Small intestine (tissue), 16 donors: ENCODE results near the gene APOL2. TPM values are rescaled to one million over a fixed set of nuclear protein-coding genes. Genes with fewer than 3 reads are reported as not detected.

Experiments
- DNase-seq, 2 donors: peaks; one replicate each; pipeline versions ENCODE4 v3.0.0 to v3.0.0-alpha.2; 2013
- FAIRE-seq: peaks from 2 replicates; lab custom pipeline; 2012; peaks lifted over from hg19 to GRCh38; lab: Jason Lieb, UNC
- H3K27ac ChIP-seq, 3 donors: one replicate each; pipeline ENCODE4 v1.5.1; 2013; ENCODE audit warnings: low read length in 2 of 3, mild to moderate bottlenecking in 2 of 3, control low read depth in 1 of 3, inconsistent platforms in 1 of 3, low read depth in 1 of 3, moderate library complexity in 1 of 3
- H3K27me3 ChIP-seq, 3 donors: one replicate each; pipeline ENCODE4 v1.6.1; 2013; ENCODE audit warnings: low read length in 3 of 3, inconsistent platforms in 1 of 3; ENCODE audit not compliant: control insufficient read depth in 3 of 3, insufficient read depth in 3 of 3
- H3K36me3 ChIP-seq, 3 donors: one replicate each; pipeline ENCODE4 v1.6.1; 2013; ENCODE audit warnings: low read length in 3 of 3, inconsistent platforms in 1 of 3, low read depth in 1 of 3, mild to moderate bottlenecking in 1 of 3, moderate library complexity in 1 of 3; ENCODE audit not compliant: control insufficient read depth in 3 of 3, insufficient read depth in 2 of 3
- H3K4me1 ChIP-seq, 3 donors: one replicate each; pipeline ENCODE4 v1.6.1; 2013; ENCODE audit warnings: low read length in 2 of 3, inconsistent platforms in 1 of 3, low read depth in 1 of 3, mild to moderate bottlenecking in 1 of 3, moderate library complexity in 1 of 3; ENCODE audit not compliant: control insufficient read depth in 3 of 3, insufficient read depth in 2 of 3
- H3K4me3 ChIP-seq, 3 donors: one replicate each; pipeline ENCODE4 v1.5.1; 2013; ENCODE audit warnings: low read length in 3 of 3, control low read depth in 1 of 3, inconsistent platforms in 1 of 3, low read depth in 1 of 3, mild to moderate bottlenecking in 1 of 3, moderate library complexity in 1 of 3
- H3K9me3 ChIP-seq, 2 donors: one replicate each; pipeline ENCODE4 v1.6.1; 2013; ENCODE audit warnings: low read depth in 1 of 2, low read length in 1 of 2; ENCODE audit not compliant: control insufficient read depth in 2 of 2, insufficient read depth in 1 of 2
- WGBS, 3 donors: extraction: QIAGEN DNeasy Blood & Tissue Kit; methylation state at CpG; one replicate each; pipeline ENCODE4 v1.1.7; 2013; 5-methylcytosine and 5-hydroxymethylcytosine counted together
- long read RNA-seq, 10 donors: transcript quantifications; one replicate each; lab custom pipeline, GENCODE V29; 2026
- polyA plus RNA-seq, 4 donors: library from polyadenylated mRNA; stranded (reverse) in 3 of 4; unstranded in 1 of 4; fragments of 200-250 nt in 3 of 4; fragments of 120-200 nt in 1 of 4; gene quantifications; one replicate each; pipeline versions ENCODE4 v1.2.1 to v1.2.3, GENCODE V29; 2013
- donor health status: healthy with polysubstance abuse.
- donor health status: control.
- donor health status: control.
- donor health status: Bipolar disorder and iron deficiency.
- donor health status: healthy.

Gene APOL2
- polyA plus RNA-seq = 10 to 100 TPM; 19.0 to 68.4 (median 30.1) TPM
- long read RNA-seq, donor 1, transcript APOL2-202 (5 exons, 2,551 nt) = major isoform, 6 of 15 reads
- long read RNA-seq, donor 1, partial matches to known transcripts = 8 of 15 reads
- long read RNA-seq, donor 1, other reads (novel, unspliced or antisense) = 0 of 15 reads
- long read RNA-seq, donor 2, partial matches to known transcripts = 0 of 2 reads
- long read RNA-seq, donor 2, other reads (novel, unspliced or antisense) = 0 of 2 reads
- long read RNA-seq, donor 3, partial matches to known transcripts = 0 of 2 reads
- long read RNA-seq, donor 3, other reads (novel, unspliced or antisense) = 0 of 2 reads
- long read RNA-seq, donor 4 = 0 reads
- long read RNA-seq, donor 5 = 0 reads
- long read RNA-seq, donor 6, partial matches to known transcripts = 0 of 3 reads
- long read RNA-seq, donor 6, other reads (novel, unspliced or antisense) = 0 of 3 reads
- long read RNA-seq, donor 7, transcript APOL2-202 (5 exons, 2,551 nt) = major isoform, 9 of 10 reads
- long read RNA-seq, donor 7, partial matches to known transcripts = 0 of 10 reads
- long read RNA-seq, donor 7, other reads (novel, unspliced or antisense) = 0 of 10 reads
- long read RNA-seq, donor 8 = 0 reads
- long read RNA-seq, donor 9, partial matches to known transcripts = 0 of 1 reads
- long read RNA-seq, donor 9, other reads (novel, unspliced or antisense) = 0 of 1 reads
- long read RNA-seq, donor 10, partial matches to known transcripts = 0 of 2 reads
- long read RNA-seq, donor 10, other reads (novel, unspliced or antisense) = 0 of 2 reads

- peaks cover 8 to 29% (median 17%) of the 10 kb centered on the region in 3 donors for H3K4me1 ChIP-seq
- peaks cover 0 to 4% of the 10 kb centered on the region in 2 donors for H3K9me3 ChIP-seq
- peaks cover 0 to 11% (median 0%) of the 10 kb centered on the region in 3 donors for H3K36me3 ChIP-seq
- DNase-seq (peak; percentile 95 to 97), FAIRE-seq (no peak)
- WGBS, 3 donors = 12 to 18% (median 17%) methylated on average over 13 of the region's 13 CpGs
- H3K27me3 ChIP-seq = no peaks in the 10 kb centered on the region
- peak within 1 kb of the TSS; percentile 91 to 97 (median 96) for H3K27ac ChIP-seq
- peak within 1 kb of the TSS; percentile 46 to 81 (median 58) for H3K4me3 ChIP-seq
Observed at GRCh38 chr22:36239401-36240171, at the start of gene APOL2. Gene APOL2, minus strand, starts transcription at chr22:36239527. Its CDS starts 6,365 bp downstream, at chr22:36233162.

GRCh38 chr22:36288571-36289405 is 49.5 kb upstream of the APOL2 start:
- no peaks in the 10 kb centered on the region for H3K4me1 ChIP-seq
- DNase-seq = no peak
- no peak for FAIRE-seq

GRCh38 chr22:36287881-36288515 is 48.7 kb upstream of the APOL2 start:
- H3K27ac ChIP-seq = no peak overlapping the region
- H3K36me3 ChIP-seq = peaks cover 54 to 83% (median 58%) of the 10 kb centered on the region in 3 donors
- no peak for DNase-seq
- H3K4me3 ChIP-seq = no peak overlapping the region
- FAIRE-seq = no peak
- H3K9me3 ChIP-seq = peaks cover 0 to 14% of the 10 kb centered on the region in 2 donors
- 88 to 92% (median 89%) methylated on average over 20 of the region's 20 CpGs for WGBS, 3 donors
- no peaks in the 10 kb centered on the region for H3K27me3 ChIP-seq
- no peaks in the 10 kb centered on the region for H3K4me1 ChIP-seq

More at GRCh38 chr22:36288571-36289405, 49.5 kb upstream of the APOL2 start:
- Histone ChIP-seq H3K4me3 (no peak overlapping the region), H3K27ac (no peak overlapping the region), H3K9me3 (peaks cover 0 to 16% of the 10 kb centered on the region in 2 donors), H3K27me3 (no peaks in the 10 kb centered on the region), H3K36me3 (peaks cover 57 to 86% (median 63%) of the 10 kb centered on the region in 3 donors)
- 92 to 96% (median 94%) methylated on average over 32 to 33 of the region's 33 CpGs for WGBS, 3 donors

GRCh38 chr22:36286096-36286957 is 47.0 kb upstream of the APOL2 start:
- no peak overlapping the region for H3K4me3 ChIP-seq
- DNase-seq (peak; percentile 61 to 79), FAIRE-seq (no peak)
- peak overlapping the region in 1 of 3 donors; percentile 33 for H3K27ac ChIP-seq
- no peaks in the 10 kb centered on the region for H3K4me1 ChIP-seq
- H3K27me3 ChIP-seq = no peaks in the 10 kb centered on the region
- no peaks in the 10 kb centered on the region for H3K9me3 ChIP-seq
- 65 to 75% (median 74%) methylated on average over 28 of the region's 28 CpGs for WGBS, 3 donors
- peaks cover 55 to 83% (median 58%) of the 10 kb centered on the region in 3 donors for H3K36me3 ChIP-seq

- WGBS, 3 donors = 87 to 89% (median 88%) methylated on average over 21 of the region's 21 CpGs
- peak overlapping the region in 1 of 3 donors; percentile 4 for H3K27ac ChIP-seq
- no peak for FAIRE-seq
Observed at GRCh38 chr22:36285545-36285944, 46.2 kb upstream of the APOL2 start.

GRCh38 chr22:36285017-36285416 is 45.7 kb upstream of the APOL2 start:
- 62 to 70% (median 68%) methylated on average over 12 of the region's 12 CpGs for WGBS, 3 donors
- FAIRE-seq = no peak
- peak overlapping the region in 1 of 3 donors; percentile 4 for H3K27ac ChIP-seq
- H3K9me3 ChIP-seq = no peaks in the 10 kb centered on the region
- DNase-seq = no peak
- H3K4me3 ChIP-seq = no peak overlapping the region
- H3K27me3 ChIP-seq = no peaks in the 10 kb centered on the region
- peaks cover 59 to 92% (median 62%) of the 10 kb centered on the region in 3 donors for H3K36me3 ChIP-seq
- H3K4me1 ChIP-seq = no peaks in the 10 kb centered on the region

More at GRCh38 chr22:36285545-36285944, 46.2 kb upstream of the APOL2 start:
- Histone ChIP-seq H3K4me3 (no peak overlapping the region), H3K27me3 (no peaks in the 10 kb centered on the region), H3K4me1 (no peaks in the 10 kb centered on the region), H3K9me3 (no peaks in the 10 kb centered on the region), H3K36me3 (peaks cover 57 to 89% (median 62%) of the 10 kb centered on the region in 3 donors)
- no peak for DNase-seq
